Stimulated activated CD4-positive, alpha-beta T cell treated with anti-CD3 and anti-CD28 coated beads, Interleukin-15, amount 100 ng/mL, for 1 hour (primary cell): ENCODE measurements around the gene GMFB.
"Not testable (repeated sequence)": the region's sequence is repeated elsewhere in the genome, so short reads cannot be mapped to it uniquely, and the experiment has no call there.

Experiments used
- DNase-seq, 2 donors: peaks; one replicate each; pipeline ENCODE4 v3.0.0-alpha.2; 2020; ENCODE audit warnings: low read depth in 1 of 2, low spot score in 1 of 2

Gene GMFB

GRCh38 chr14:54459106-54459505 is 29.7 kb downstream of the GMFB start:
- DNase-seq, result no peak

- DNase-seq, result not testable (repeated sequence)
Measured at GRCh38 chr14:54458536-54458935, 30.2 kb downstream of the GMFB start.

GRCh38 chr14:54457609-54457996 is 31.2 kb downstream of the GMFB start:
- no peak for DNase-seq

- DNase-seq, result not testable (repeated sequence)
Measured at GRCh38 chr14:54456820-54457608, 31.8 kb downstream of the GMFB start.

GRCh38 chr14:54455363-54455762 is 33.4 kb downstream of the GMFB start:
- no peak for DNase-seq

- not testable (repeated sequence) for DNase-seq
Measured at GRCh38 chr14:54453990-54454389, 34.8 kb downstream of the GMFB start.

- DNase-seq, result no peak
Measured at GRCh38 chr14:54453252-54453651, 35.5 kb downstream of the GMFB start.

- DNase-seq, result no peak
Measured at GRCh38 chr14:54451961-54452360, 36.8 kb downstream of the GMFB start.

- DNase-seq, result no peak
Measured at GRCh38 chr14:54451121-54451601, 37.6 kb downstream of the GMFB start.

GRCh38 chr14:54450535-54450934 is 38.2 kb downstream of the GMFB start:
- DNase-seq, result no peak

- no peak for DNase-seq
Measured at GRCh38 chr14:54447231-54447692, 41.5 kb downstream of the GMFB start.

GRCh38 chr14:54446161-54446693 is 42.6 kb downstream of the GMFB start:
- DNase-seq, result no peak

GRCh38 chr14:54444681-54445080 is 44.1 kb downstream of the GMFB start:
- DNase-seq, result no peak

GRCh38 chr14:54443981-54444380 is 44.8 kb downstream of the GMFB start:
- no peak for DNase-seq

- DNase-seq, result not testable (repeated sequence)
Measured at GRCh38 chr14:54442961-54443360, 45.8 kb downstream of the GMFB start.

GRCh38 chr14:54440873-54441868 is 47.6 kb downstream of the GMFB start, which contains the start of gene CNIH1:
Gene CNIH1, minus strand, starts transcription at chr14:54441374. Its CDS starts 47 bp downstream, at chr14:54441327.
- DNase-seq, result peak; percentile 89 to 92

- DNase-seq, result no peak
Measured at GRCh38 chr14:54440476-54440872, 48.3 kb downstream of the GMFB start.

- DNase-seq, result no peak
Measured at GRCh38 chr14:54440037-54440436, 48.7 kb downstream of the GMFB start.

GRCh38 chr14:54438703-54439102 is 50.1 kb downstream of the GMFB start:
- DNase-seq, result no peak

- DNase-seq, result not testable (repeated sequence)
Measured at GRCh38 chr14:54437954-54438353, 50.8 kb downstream of the GMFB start.

GRCh38 chr14:54435500-54435981 is 53.2 kb downstream of the GMFB start:
- no peak for DNase-seq
